ENCODE results near the gene ADSS2.

ADSS2 gene

DNA sequence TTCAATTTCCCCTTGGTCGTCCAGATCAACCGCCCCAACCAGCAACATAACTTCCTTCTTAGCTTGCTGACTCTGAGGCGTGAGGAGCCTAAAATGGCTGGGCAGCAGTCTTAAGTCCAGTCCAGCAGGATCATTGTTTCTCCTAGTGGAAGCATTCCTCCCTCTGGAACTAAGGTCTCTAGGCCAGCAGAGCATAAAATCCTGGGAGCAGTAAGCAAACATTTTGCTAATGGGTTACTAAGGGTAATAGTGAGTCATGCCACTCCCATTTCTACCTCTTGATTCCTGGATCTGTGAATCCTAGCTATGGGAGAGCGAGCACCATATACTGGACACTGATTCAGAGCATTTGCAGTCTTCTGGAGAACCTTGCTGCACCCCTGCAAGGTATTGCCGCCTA, 59.9 kb downstream of the ADSS2 start:
- TF ChIP-seq CTCF (IDR thresholded peaks at IDR 0.05): no peak

- TF ChIP-seq CTCF (IDR thresholded peaks at IDR 0.05): no peak
Measured at GRCh38 chr1:244388961-244389360, 62.7 kb downstream of the ADSS2 start.

- no peak for TF ChIP-seq CTCF (IDR thresholded peaks at IDR 0.05)
Measured at GRCh38 chr1:244387415-244387814, 64.3 kb downstream of the ADSS2 start.

- no peak for TF ChIP-seq CTCF (IDR thresholded peaks at IDR 0.05)
Measured at GRCh38 chr1:244386595-244386994, 65.1 kb downstream of the ADSS2 start.

DNA sequence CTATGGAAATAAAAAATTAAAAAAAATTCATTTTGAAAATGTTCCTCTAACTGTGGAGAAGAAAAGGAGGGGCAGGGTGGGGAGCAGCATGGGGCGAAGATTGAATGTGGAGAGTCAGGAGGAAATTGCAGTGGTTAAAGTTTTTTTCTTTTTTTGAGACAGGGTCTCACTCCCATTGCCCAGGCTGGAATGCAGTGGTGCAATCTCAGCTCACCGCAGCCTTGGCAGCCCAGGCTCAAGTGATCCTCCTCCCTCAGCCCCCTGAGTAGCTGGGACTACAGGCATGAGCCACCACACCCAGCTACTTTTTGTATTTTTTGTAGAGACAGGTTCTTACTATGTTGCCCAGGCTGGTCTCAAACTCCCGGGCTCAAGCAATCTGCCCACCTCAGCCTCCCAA, 67.6 kb downstream of the ADSS2 start:
- TF ChIP-seq CTCF (IDR thresholded peaks at IDR 0.05): no peak

GRCh38 chr1:244383278-244383884, 68.3 kb downstream of the ADSS2 start:
- no peak for TF ChIP-seq CTCF (IDR thresholded peaks at IDR 0.05)

GRCh38 chr1:244381878-244382565, 69.7 kb downstream of the ADSS2 start:
- no peak for TF ChIP-seq CTCF (IDR thresholded peaks at IDR 0.05)

All from LNCAP (cell line).